Colonic mucosa (tissue), 4 donors: ENCODE results near the gene MFSD2A. TPM values are rescaled to one million over a fixed set of nuclear protein-coding genes. Genes with fewer than 3 reads are reported as not detected.
A peak's percentile ranks its signal among the peaks of the same experiment; 100 is the strongest.
"Not testable (repeated sequence)": the region's sequence is repeated elsewhere in the genome, so short reads cannot be mapped to it uniquely, and the experiment has no call there.

Experiments used
- DNase-seq: peaks from one replicate; pipeline ENCODE4 v3.0.0-alpha.2; 2020
- H3K27ac ChIP-seq: fragments of 200-600 bp; one replicate; pipeline ENCODE4 v1.8.0; 2021
- H3K27me3 ChIP-seq: fragments of 200-600 bp; one replicate; pipeline ENCODE4 v1.8.0; 2021
- H3K36me3 ChIP-seq: fragments of 200-600 bp; one replicate; pipeline ENCODE4 v1.8.0; 2021
- H3K4me1 ChIP-seq: fragments of 200-600 bp; one replicate; pipeline ENCODE4 v1.8.0; 2021; ENCODE audit warnings: mild to moderate bottlenecking
- H3K4me3 ChIP-seq: fragments of 200-600 bp; one replicate; pipeline ENCODE4 v1.8.0; 2021
- H3K9ac ChIP-seq, 2 donors: one replicate each; pipeline ENCODE4 v1.7.0; 2013; ENCODE audit warnings: control low read depth in 2 of 2, low read depth in 2 of 2, low read length in 2 of 2
- H3K9me3 ChIP-seq: fragments of 200-600 bp; one replicate; pipeline ENCODE4 v1.8.0; 2021
- intact Hi-C: fragments of 100-400 bp; cut with DNase I; formaldehyde crosslinking; loops from one replicate; pipeline ENCODE4 v1.14.1; 2022
- total RNA-seq, 2 donors: library from RNA; stranded (reverse); fragmentation: NEBNext Ultra II Directional in 1 of 2; extraction: Animal tissue kit (Norgen Biotek cat#: 25700) in 1 of 2; gene quantifications; one replicate each; pipeline ENCODE4 v1.2.1, GENCODE V29; 2021
- TF ChIP-seq, protein P1 (sequence below): fragments of 200-600 bp; IDR thresholded peaks from one replicate; pipeline ENCODE4 v1.8.0; 2022; ENCODE audit warnings: antibody characterized with exemption, mild to moderate bottlenecking
- donor health status: healthy.
- donor health status: DM: no; HTN: no; CAD: no.
- donor health status: DM: no; HTN: no; CAD: no.

MFSD2A gene
- total RNA-seq, 2 donors from 2014 or later, result 15.6 to 27.2 TPM

DNA sequence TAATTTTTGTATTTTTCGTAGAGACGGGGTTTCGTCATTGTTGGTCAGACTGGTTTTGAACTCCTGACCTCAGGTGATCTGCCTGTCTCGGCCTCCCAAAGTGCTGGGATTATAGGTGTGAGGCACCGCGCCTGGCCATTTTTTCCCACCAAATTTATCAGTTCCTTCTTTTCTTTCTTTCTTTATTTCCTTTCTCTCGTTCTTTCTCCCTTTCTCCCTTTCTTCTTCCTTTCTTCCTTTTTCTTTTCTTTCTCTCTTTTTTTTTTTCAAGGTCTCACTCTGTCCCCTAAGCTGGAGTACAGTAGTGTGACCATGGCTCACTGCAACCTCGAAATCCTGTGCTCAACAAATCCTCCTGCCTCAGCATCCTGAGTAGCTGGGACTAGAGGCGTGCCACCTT is 26.4 kb downstream of the MFSD2A start:
- DNase-seq, result no peak
- no peaks in the 10 kb centered on the region for H3K4me1 ChIP-seq
- intact Hi-C loops, result no loop called here
- no peak overlapping the region for H3K9ac ChIP-seq
- H3K27ac ChIP-seq, result peak overlapping the region; percentile 84
- TF ChIP-seq, protein P1, sequence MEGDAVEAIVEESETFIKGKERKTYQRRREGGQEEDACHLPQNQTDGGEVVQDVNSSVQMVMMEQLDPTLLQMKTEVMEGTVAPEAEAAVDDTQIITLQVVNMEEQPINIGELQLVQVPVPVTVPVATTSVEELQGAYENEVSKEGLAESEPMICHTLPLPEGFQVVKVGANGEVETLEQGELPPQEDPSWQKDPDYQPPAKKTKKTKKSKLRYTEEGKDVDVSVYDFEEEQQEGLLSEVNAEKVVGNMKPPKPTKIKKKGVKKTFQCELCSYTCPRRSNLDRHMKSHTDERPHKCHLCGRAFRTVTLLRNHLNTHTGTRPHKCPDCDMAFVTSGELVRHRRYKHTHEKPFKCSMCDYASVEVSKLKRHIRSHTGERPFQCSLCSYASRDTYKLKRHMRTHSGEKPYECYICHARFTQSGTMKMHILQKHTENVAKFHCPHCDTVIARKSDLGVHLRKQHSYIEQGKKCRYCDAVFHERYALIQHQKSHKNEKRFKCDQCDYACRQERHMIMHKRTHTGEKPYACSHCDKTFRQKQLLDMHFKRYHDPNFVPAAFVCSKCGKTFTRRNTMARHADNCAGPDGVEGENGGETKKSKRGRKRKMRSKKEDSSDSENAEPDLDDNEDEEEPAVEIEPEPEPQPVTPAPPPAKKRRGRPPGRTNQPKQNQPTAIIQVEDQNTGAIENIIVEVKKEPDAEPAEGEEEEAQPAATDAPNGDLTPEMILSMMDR, result no peak
- no peaks in the 10 kb centered on the region for H3K9me3 ChIP-seq
- H3K27me3 ChIP-seq, result no peaks in the 10 kb centered on the region
- H3K36me3 ChIP-seq, result no peaks in the 10 kb centered on the region
- no peak overlapping the region for H3K4me3 ChIP-seq

DNA sequence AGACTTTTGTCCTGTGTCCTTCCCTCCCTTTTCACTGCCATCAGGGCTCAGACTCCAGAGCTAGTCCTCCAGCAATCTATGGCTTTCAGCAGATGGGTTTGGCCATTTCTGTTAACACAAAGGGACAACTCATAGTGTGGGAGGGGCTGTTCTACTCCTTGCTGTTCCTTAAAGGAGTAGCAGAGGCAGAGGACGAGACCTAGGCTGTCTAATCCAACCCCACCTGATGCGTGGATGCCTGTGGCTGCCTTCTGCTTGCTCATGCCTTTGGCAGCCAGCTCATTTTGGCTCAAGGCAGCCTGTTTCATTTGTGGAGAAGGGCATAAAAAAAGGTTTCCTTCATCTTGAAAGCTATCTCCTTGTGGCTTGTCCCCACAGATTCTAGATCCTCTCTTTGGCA is 27.0 kb downstream of the MFSD2A start:
- H3K27ac ChIP-seq, result peak overlapping the region; percentile 84
- TF ChIP-seq, protein P1, result no peak
- no peak overlapping the region for H3K4me3 ChIP-seq
- peak overlapping the region in 1 of 2 donors; percentile 21 for H3K9ac ChIP-seq
- H3K4me1 ChIP-seq, result no peaks in the 10 kb centered on the region
- DNase-seq, result peak; percentile 27
- H3K36me3 ChIP-seq, result no peaks in the 10 kb centered on the region
- H3K9me3 ChIP-seq, result no peaks in the 10 kb centered on the region
- H3K27me3 ChIP-seq, result no peaks in the 10 kb centered on the region
- intact Hi-C loops, result no loop called here

- H3K36me3 ChIP-seq, intact Hi-C loops, H3K4me1 ChIP-seq, H3K9me3 ChIP-seq, H3K27me3 ChIP-seq, H3K9ac ChIP-seq, DNase-seq, H3K27ac ChIP-seq, H3K4me3 ChIP-seq: not testable (repeated sequence)
These were observed 29.5 kb downstream of the MFSD2A start for GRCh38 chr1:39984480-39984879.

DNA sequence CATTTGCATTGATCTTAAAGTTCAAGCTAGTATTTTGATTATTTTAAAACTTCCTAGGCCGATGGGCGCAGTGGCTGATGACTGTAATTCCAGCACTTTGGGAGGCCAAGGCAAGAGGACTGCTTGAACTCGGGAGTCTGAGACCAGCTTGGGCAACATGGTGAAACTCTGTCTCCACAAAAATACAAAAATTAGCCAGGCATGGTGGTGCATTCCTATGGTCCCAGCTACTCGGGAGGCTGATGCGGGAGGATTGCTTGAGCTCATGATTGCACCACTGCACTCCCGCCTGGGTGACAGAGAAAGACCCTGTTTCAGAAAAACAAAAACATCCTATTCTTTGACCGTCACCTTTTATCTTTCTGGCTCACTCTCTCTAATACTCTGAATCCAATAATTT is 30.0 kb downstream of the MFSD2A start:
- Histone ChIP-seq H3K4me3 (no peak overlapping the region), H3K27ac (no peak overlapping the region)
- intact Hi-C loops, result no loop called here

DNA sequence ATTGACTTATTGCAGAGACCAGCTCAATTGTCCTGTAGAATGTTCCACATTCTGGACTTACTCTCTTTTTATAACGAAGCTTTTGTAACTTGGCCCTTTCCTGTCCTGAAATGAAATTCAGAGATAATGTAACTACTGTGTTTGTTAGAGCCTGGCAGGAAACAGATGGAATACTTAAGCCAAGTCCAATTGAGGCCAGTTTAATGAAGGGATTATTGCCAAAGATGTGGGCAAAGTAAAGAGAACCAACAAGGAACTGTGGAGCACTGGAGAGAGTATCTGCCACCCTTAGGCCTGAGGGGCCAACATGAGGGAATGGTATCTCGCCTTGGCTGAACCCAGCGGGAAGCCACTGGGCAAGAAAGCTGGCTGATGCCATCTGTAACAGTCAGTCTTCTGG is 32.9 kb downstream of the MFSD2A start:
- Histone ChIP-seq H3K27me3 (no peaks in the 10 kb centered on the region), H3K4me1 (no peaks in the 10 kb centered on the region), H3K9me3 (no peaks in the 10 kb centered on the region), H3K27ac (no peak overlapping the region), H3K4me3 (no peak overlapping the region), H3K36me3 (no peaks in the 10 kb centered on the region), H3K9ac (peak overlapping the region in 1 of 2 donors; percentile 12)
- DNase-seq, result no peak
- intact Hi-C loops, result no loop called here
- TF ChIP-seq, protein P1, result no peak

More for the DNA sequence above, 30.0 kb downstream of the MFSD2A start:
- Histone ChIP-seq H3K4me1 (no peaks in the 10 kb centered on the region), H3K9ac (no peak overlapping the region), H3K9me3 (no peaks in the 10 kb centered on the region), H3K27me3 (no peaks in the 10 kb centered on the region), H3K36me3 (no peaks in the 10 kb centered on the region)
- TF ChIP-seq, protein P1, result no peak
- no peak for DNase-seq

DNA sequence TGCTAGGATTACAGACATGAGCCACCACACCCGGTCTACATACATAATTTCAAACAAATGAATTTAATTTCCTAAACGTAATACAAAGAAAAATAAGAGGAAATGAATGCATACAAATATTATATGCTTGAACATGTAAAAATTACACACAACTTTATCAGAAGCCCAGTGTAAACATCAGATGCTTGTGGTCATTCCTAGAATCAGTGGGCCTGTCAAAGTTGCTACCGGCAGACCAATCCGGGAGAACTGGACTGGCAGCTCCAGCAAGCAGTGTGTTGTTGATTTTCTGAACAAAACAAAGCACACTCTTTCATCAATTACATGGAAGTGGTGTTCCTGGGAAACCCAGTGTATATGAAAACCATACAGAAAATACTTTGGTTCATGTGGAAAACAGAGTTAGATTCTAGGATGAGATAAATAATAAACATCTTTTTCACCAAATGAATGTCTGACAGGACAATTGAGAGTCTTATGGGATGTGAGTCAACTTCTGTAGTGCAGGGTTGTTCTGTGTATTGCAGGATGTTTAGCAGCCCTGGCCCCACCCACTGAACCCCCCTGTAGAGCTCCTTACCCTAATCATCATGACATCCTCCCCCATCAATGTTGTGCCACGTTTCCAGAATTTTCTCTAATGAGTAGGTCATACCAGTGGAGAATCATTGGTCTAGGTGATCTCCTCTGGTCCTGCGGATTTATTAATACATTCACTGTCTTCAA is 33.8 kb downstream of the MFSD2A start:
- TF ChIP-seq, protein P1, result no peak
- intact Hi-C loops, result no loop called here

More for the DNA sequence above, 33.8 kb downstream of the MFSD2A start:
- Histone ChIP-seq H3K4me3 (no peak overlapping the region), H3K27ac (no peak overlapping the region), H3K36me3 (no peaks in the 10 kb centered on the region), H3K27me3 (no peaks in the 10 kb centered on the region), H3K4me1 (no peaks in the 10 kb centered on the region), H3K9ac (no peak overlapping the region), H3K9me3 (no peaks in the 10 kb centered on the region)
- no peak for DNase-seq
